Retinal pigment epithelial cell (primary cell): ENCODE data around the gene MACROH2A1.

Experiments used
- DNase-seq: peaks from one replicate; pipeline ENCODE4 v3.0.0-alpha.2; 2010; ENCODE audit warnings: low read depth
- H3K4me3 ChIP-seq: 2 replicates; pipeline ENCODE4 v1.5.1; 2011; ENCODE audit warnings: mild to moderate bottlenecking, low read length, control low read depth, moderate library complexity
- TF ChIP-seq, protein P1 (sequence below): conservative IDR thresholded peaks from 2 replicates; pipeline ENCODE4 v1.5.1; 2011; ENCODE audit warnings: low read depth, low read length, control low read depth, inconsistent platforms

Gene MACROH2A1

DNA sequence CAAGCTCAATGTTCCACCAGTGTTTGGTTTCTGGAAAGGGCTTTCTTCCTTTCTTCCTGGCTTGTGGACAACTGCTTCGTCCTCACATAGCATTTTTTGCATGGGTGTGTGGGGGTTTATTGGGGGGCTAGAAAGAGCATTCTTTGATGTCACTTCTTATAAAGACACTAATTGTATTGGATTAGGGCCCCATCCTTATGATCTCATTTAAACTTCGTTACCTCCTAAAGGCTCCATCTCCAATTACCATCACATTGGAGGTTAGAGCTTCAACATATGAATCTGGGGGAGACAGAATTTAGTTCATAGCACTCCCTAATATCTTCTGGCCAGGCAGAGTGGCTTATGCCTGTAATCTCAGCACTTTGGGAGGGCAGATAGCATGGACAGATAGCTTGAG, 6.1 kb upstream of the MACROH2A1 start:
- no peak overlapping the region for H3K4me3 ChIP-seq
- DNase-seq, result no peak
- TF ChIP-seq, protein P1, sequence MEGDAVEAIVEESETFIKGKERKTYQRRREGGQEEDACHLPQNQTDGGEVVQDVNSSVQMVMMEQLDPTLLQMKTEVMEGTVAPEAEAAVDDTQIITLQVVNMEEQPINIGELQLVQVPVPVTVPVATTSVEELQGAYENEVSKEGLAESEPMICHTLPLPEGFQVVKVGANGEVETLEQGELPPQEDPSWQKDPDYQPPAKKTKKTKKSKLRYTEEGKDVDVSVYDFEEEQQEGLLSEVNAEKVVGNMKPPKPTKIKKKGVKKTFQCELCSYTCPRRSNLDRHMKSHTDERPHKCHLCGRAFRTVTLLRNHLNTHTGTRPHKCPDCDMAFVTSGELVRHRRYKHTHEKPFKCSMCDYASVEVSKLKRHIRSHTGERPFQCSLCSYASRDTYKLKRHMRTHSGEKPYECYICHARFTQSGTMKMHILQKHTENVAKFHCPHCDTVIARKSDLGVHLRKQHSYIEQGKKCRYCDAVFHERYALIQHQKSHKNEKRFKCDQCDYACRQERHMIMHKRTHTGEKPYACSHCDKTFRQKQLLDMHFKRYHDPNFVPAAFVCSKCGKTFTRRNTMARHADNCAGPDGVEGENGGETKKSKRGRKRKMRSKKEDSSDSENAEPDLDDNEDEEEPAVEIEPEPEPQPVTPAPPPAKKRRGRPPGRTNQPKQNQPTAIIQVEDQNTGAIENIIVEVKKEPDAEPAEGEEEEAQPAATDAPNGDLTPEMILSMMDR, result no peak

DNA sequence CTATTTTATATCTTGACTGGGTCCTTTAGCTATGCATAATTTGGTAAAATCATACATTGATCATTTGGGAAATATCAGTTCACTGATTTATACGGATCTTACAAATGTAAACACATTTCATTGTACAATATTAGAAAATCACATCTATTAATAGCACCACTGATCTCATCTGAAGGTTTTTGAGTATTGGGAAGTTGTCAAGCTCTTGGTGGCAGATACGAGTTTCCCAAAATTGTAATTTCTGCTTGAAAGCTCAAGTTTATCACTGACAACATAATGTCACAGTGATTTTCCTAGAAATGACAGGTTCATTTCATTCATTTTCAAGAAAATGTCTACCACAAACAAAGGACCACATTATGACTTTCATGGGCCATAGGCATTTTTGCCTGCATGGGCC, 3.0 kb upstream of the MACROH2A1 start:
- no peak for DNase-seq
- no peak overlapping the region for H3K4me3 ChIP-seq
- TF ChIP-seq, protein P1, result no peak

DNA sequence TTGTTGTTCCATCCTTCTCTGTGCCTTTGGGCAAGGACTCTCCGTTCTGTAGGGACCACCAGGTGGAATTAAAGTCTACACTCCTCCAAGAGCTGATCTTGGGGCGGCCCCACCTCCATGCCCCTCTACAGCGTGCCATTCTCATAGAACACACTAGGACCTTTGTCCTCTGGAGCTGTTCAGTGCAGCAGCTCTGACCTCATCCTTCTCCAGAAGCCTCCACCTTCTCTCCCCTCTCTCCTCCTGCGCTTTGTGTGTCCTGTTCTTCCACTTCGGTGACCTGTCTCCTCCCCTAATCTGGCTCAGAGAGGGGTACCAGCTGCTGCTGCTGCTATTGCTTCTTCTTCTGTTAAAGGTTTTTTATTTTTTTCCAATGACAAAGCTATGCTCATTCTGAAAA, 1.8 kb upstream of the MACROH2A1 start:
- TF ChIP-seq, protein P1, result no peak
- no peak for DNase-seq
- no peak overlapping the region for H3K4me3 ChIP-seq

DNA sequence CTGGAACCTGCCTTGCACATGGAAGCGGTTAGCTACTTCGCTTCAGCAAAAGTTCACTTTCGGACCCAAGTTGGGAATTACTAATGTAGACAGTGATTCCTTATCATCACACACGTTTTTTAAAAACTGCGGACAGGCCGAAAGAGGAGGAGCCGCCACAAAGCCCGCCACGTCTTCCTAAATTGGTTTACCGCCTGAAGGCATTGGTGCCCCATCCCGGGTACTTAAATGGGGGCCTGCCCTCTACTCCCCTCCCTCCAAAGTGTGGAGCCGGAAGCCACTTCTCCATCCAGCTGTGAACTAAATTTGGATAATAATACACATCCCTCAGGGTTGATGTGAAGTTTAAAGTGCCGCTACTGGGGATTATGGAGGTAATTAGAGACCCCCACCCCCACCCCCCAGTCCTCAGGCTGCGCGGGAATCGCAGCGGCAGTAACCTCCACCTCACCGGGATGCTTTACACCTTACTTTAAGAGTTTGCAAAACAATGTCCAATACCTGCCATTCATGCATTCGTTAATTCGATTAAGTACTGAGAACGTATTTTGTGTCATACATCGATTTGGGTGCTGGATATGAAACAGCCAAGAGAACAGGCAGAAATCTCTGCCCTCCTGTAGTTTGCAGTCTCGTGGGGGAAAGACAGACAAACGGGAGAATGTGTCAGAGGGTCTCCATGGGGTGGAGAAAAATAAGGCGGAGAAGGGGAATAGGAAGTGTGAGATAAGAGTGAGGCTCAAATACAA, 937 bp upstream of the MACROH2A1 start:
- TF ChIP-seq, protein P1, result no peak
- peak overlapping the region; percentile 78 for H3K4me3 ChIP-seq
- DNase-seq, result no peak

DNA sequence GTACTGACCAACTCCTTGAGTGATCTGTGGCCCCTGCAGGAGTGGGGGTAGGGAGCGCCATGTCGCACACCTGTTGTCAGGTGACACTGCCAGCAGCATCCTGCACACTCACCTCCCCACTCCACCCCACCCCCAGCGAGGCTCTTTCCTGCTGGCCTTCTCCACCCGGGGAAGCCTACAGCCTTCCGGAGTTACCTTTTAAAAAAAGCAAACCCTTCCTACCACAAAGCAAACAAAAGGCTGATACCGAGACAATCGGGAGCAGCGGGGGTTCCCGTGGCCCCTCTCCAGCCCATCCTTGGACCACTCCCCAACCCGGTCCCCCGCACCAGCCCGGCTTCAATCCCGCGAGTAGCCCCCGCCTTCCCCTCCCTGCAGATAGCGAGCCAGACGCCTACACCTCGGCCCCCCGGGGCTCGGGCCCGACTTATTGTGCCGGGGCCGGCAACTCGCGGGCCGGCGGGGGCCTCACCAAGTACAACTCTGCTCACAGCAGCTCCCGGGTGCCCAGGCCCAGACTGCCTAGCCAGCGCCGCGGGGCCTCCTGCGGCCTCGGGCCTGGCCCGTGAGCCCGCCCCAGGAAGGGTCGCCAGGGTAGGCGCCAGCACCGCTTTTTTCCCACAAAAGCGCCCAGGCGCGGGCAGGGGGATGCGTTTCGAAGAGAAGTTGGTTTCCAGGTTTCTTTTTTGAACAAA, 724 bp downstream of the MACROH2A1 start:
- no peak for DNase-seq
- TF ChIP-seq, protein P1, result no peak
- H3K4me3 ChIP-seq, result peak overlapping the region; percentile 78

DNA sequence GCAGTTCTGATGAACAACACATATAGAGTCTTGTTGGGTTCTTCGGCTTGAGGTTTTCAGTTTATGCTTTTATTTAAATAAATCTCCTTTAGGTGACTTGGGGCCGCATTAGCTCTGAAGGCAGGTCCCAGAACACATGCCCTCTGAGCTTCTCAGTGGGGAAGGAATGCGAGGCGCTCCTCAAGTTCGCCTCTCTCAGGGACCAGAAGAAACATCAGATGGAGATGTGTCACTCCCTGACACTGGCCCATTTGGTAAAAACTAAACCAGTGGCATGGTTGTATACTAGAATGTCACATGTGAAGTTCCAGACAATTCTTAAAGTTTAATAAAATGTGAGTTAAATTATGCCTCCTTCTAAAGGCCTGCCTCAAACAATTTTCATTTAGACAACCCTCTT, 1.9 kb downstream of the MACROH2A1 start:
- H3K4me3 ChIP-seq, result peak overlapping the region; percentile 78
- DNase-seq, result no peak
- TF ChIP-seq, protein P1, result no peak
